Caco-2 (cell line): Measurements from ENCODE around the gene CWF19L2. TPM values are rescaled to one million over a fixed set of nuclear protein-coding genes. Genes with fewer than 3 reads are reported as not detected.
"Not testable (repeated sequence)": the region's sequence is repeated elsewhere in the genome, so short reads cannot be mapped to it uniquely, and the experiment has no call there.

Source experiments
- BruUV-seq: library from RNA; stranded (reverse); fragments of 400-500 nt; replicated peaks from 2 replicates; lab custom pipeline; 2021; lab: Mats Ljungman, UMichigan
- CTCF ChIA-PET: fragments of 300-600 bp; sonication (Branson Sonifier 250); formaldehyde crosslinking; loops from one replicate; lab custom pipeline; 2022; ENCODE audit warnings: antibody characterized with exemption; lab: Charles Lee
- POLR2A ChIA-PET: fragments of 300-600 bp; sonication (Branson Sonifier 250); formaldehyde crosslinking; loops from one replicate; lab custom pipeline; 2022; ENCODE audit warnings: antibody characterized with exemption; lab: Charles Lee
- DNase-seq, 2 experiments: peaks; one replicate each; pipeline versions ENCODE4 v3.0.0 to v3.0.0-alpha.2; 2020 to 2022
- H3K27me3 ChIP-seq: replicated peaks from 2 replicates; pipeline ENCODE4 v1.6.0; 2011; ENCODE audit warnings: low read length; ENCODE audit not compliant: control insufficient read depth, insufficient read depth
- H3K36me3 ChIP-seq: 2 replicates; pipeline ENCODE4 v1.5.1; 2011; ENCODE audit warnings: low read length; ENCODE audit not compliant: control insufficient read depth, insufficient read depth
- H3K4me1 ChIP-seq: fragments of 250-450 bp; sonication (Bioruptor Pico); 2 replicates; pipeline ENCODE4 v1.5.1; 2020; ENCODE audit warnings: mild to moderate bottlenecking
- H3K4me3 ChIP-seq: 2 replicates; pipeline ENCODE4 v1.5.1; 2011; ENCODE audit warnings: low read depth, mild to moderate bottlenecking, control low read depth, low read length
- H3K9me3 ChIP-seq: fragments of 250-450 bp; sonication (Bioruptor Pico); 2 replicates; pipeline ENCODE4 v1.5.1; 2020; ENCODE audit warnings: mild to moderate bottlenecking, moderate library complexity
- H3K27ac Mint-ChIP-seq: one replicate; pipeline ENCODE4 v1.8.0; 2022; ENCODE audit warnings: mixed read lengths; ENCODE audit not compliant: unreplicated experiment
- H3K27me3 Mint-ChIP-seq: one replicate; pipeline ENCODE4 v1.8.0; 2022; ENCODE audit warnings: mixed read lengths; ENCODE audit not compliant: insufficient read depth, unreplicated experiment
- H3K36me3 Mint-ChIP-seq: one replicate; pipeline ENCODE4 v1.8.0; 2022; ENCODE audit warnings: mild to moderate bottlenecking, mixed read lengths; ENCODE audit not compliant: insufficient read depth, unreplicated experiment
- H3K4me1 Mint-ChIP-seq: one replicate; pipeline ENCODE4 v1.8.0; 2022; ENCODE audit warnings: low read depth, mixed read lengths; ENCODE audit not compliant: unreplicated experiment
- H3K4me3 Mint-ChIP-seq: one replicate; pipeline ENCODE4 v1.8.0; 2022; ENCODE audit warnings: mild to moderate bottlenecking, moderate library complexity, mixed read lengths; ENCODE audit not compliant: unreplicated experiment
- H3K9me3 Mint-ChIP-seq: one replicate; pipeline ENCODE4 v1.8.0; 2022; ENCODE audit warnings: mixed read lengths; ENCODE audit not compliant: unreplicated experiment
- CTCF ChIP-seq, 2 experiments: fragments of 200-600 bp in 1 of 2; IDR thresholded peaks; 1 replicate in 1 of 2; 2 replicates in 1 of 2; pipeline versions ENCODE4 v1.5.1 to v1.8.0; 2011 to 2022; ENCODE audit warnings: antibody characterized with exemption in 1 of 2, control low read depth in 1 of 2, inconsistent platforms in 1 of 2, low read depth in 1 of 2, low read length in 1 of 2, mild to moderate bottlenecking in 1 of 2, moderate library complexity in 1 of 2; ENCODE audit not compliant: insufficient read depth in 1 of 2, severe bottlenecking in 1 of 2, unreplicated experiment in 1 of 2
- intact Hi-C: fragments of 100-400 bp; cut with micrococcal nuclease; formaldehyde crosslinking; loops from one replicate; pipeline ENCODE4 v1.10.0; 2022; ENCODE audit not compliant: unreplicated experiment
- total RNA-seq: library from RNA; stranded (reverse); gene quantifications from 2 replicates; pipeline ENCODE4 v1.2.3, GENCODE V29; 2022

CWF19L2 gene
- total RNA-seq, 1 experiment from 2014 or later, result 24.1 TPM

DNA sequence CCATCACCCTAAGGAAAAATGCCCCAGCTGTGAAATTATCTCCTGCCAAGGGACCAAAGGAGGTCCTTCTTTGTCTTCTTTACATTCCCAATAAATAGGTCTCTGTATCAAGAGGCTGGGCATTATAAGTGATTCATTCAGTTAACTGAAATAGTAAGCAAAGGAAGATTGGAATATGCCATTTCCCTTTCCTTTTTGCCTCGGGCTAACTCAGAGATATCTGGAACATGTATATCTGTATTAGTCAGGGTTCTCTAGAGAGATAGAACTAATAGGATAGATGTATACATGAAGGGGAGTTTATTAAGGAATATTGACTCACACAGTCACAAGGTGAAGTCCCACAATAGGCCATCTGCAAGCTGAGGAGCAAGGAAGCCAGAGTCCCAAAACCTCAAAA, 15.3 kb upstream of the CWF19L2 start:
- TF ChIP-seq CTCF (IDR thresholded peaks at IDR 0.05; ENCODE audit: insufficient read depth in 1 of 2, low read depth in 1 of 2, low read length in 1 of 2, severe bottlenecking in 1 of 2, unreplicated experiment in 1 of 2), result no peak
- Histone ChIP-seq H3K27me3 (no peaks in the 10 kb centered on the region; the same call in 1 of the 2 replicates), H3K36me3 (no peaks in the 10 kb centered on the region), H3K9me3 (no peaks in the 10 kb centered on the region), H3K4me1 (0 out of 2 replicates have a peak, but pooled peaks cover 4% of the 10 kb centered on the region), H3K4me3 (no peak overlapping the region)
- H3K27me3 Mint-ChIP-seq, result peaks cover 10% of the 10 kb centered on the region
- H3K36me3 Mint-ChIP-seq, result no peaks in the 10 kb centered on the region
- intact Hi-C loops, result no loop called here
- no peaks in the 10 kb centered on the region for H3K4me1 Mint-ChIP-seq
- no peak overlapping the region for H3K4me3 Mint-ChIP-seq
- no peaks in the 10 kb centered on the region for H3K9me3 Mint-ChIP-seq
- BruUV-seq, result no TSS peak
- no peak overlapping the region for H3K27ac Mint-ChIP-seq
- POLR2A ChIA-PET, result no interaction called here
- DNase-seq, result no peak
- CTCF ChIA-PET, result no interaction called here

GRCh38 chr11:107468596-107468995, 11.0 kb upstream of the CWF19L2 start:
- 0 out of 2 replicates have a peak, but pooled peaks cover 4% of the 10 kb centered on the region for H3K4me1 ChIP-seq
- ChIA-PET CTCF (no interaction called here), POLR2A (no interaction called here)
- intact Hi-C loops, result no loop called here
- Mint-ChIP-seq H3K36me3 (no peaks in the 10 kb centered on the region), H3K27ac (no peak overlapping the region), H3K4me1 (no peaks in the 10 kb centered on the region), H3K9me3 (no peaks in the 10 kb centered on the region), H3K27me3 (no peaks in the 10 kb centered on the region), H3K4me3 (no peak overlapping the region)
- H3K36me3 ChIP-seq, result no peaks in the 10 kb centered on the region
- DNase-seq, result no peak
- no peaks in the 10 kb centered on the region for H3K27me3 ChIP-seq
- H3K9me3 ChIP-seq, result 0 out of 2 replicates have a peak, but pooled peaks cover 3% of the 10 kb centered on the region
- H3K4me3 ChIP-seq, result no peak overlapping the region
- BruUV-seq, result no TSS peak
- TF ChIP-seq CTCF (IDR thresholded peaks at IDR 0.05; ENCODE audit: insufficient read depth in 1 of 2, low read depth in 1 of 2, low read length in 1 of 2, severe bottlenecking in 1 of 2, unreplicated experiment in 1 of 2), result no peak

DNA sequence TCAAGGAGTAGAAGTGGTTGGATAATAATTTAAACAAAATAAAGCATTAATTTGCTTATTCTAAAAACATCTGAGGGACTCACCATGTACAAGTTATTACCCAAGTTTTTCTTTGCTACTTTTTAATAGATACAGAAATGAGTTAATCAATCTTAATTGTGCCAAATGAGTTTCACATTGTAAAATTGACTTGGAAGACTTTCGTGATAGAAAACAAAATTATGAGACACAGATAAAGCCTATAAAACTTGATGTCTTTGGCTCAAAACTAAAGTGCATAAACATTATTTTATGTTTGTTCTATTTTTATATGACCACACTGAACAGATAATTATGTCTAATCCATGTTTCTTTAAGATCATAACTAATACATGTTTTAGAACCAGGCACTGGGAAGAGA, 10.1 kb upstream of the CWF19L2 start:
- peaks cover 6% of the 10 kb centered on the region for H3K9me3 Mint-ChIP-seq
- no peak overlapping the region for H3K4me3 Mint-ChIP-seq
- no peak for TF ChIP-seq CTCF (IDR thresholded peaks at IDR 0.05; ENCODE audit: insufficient read depth in 1 of 2, low read depth in 1 of 2, low read length in 1 of 2, severe bottlenecking in 1 of 2, unreplicated experiment in 1 of 2)
- ChIA-PET POLR2A (no interaction called here), CTCF (no interaction called here)
- BruUV-seq, result no TSS peak
- no peak overlapping the region for H3K4me3 ChIP-seq
- no peaks in the 10 kb centered on the region for H3K4me1 Mint-ChIP-seq
- intact Hi-C loops, result no loop called here
- 0 out of 2 replicates have a peak, but pooled peaks cover 4% of the 10 kb centered on the region for H3K4me1 ChIP-seq
- H3K36me3 ChIP-seq, result no peaks in the 10 kb centered on the region
- no peaks in the 10 kb centered on the region for H3K36me3 Mint-ChIP-seq
- no peak for DNase-seq
- 0 out of 2 replicates have a peak, but pooled peaks cover 7% of the 10 kb centered on the region for H3K9me3 ChIP-seq
- H3K27ac Mint-ChIP-seq, result no peak overlapping the region
- no peaks in the 10 kb centered on the region for H3K27me3 ChIP-seq
- peaks cover 2% of the 10 kb centered on the region for H3K27me3 Mint-ChIP-seq

DNA sequence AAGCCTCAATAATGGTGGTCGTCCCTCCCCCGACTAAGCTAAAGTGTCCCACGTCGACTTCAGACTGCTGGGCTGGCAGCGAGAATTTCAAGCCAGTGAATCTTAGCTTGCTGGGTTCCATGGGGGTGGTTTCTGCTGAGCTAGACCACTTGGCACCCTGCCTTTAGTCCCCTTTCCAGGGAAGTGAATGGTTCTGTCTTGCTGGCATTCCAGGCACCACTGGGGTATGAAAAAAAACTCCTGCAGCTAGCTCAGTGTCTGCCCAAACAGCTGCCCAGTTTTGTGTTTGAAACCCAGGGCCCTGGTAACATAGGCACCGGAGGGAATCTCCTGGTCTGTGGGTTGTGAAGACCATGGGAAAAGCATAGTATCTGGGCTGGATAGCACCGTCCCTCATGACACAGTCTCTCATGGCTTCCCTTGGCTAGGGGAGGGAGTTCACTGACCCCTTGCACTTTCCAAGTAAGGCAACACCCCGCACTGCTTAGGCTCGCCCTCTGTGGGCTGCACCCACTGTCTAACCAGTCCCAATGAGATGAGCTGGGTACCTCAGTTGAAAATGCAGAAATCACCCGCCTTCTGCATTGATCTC, 8.7 kb upstream of the CWF19L2 start:
- intact Hi-C loops, H3K4me3 Mint-ChIP-seq, H3K27me3 ChIP-seq, H3K27ac Mint-ChIP-seq, H3K9me3 ChIP-seq, H3K4me1 Mint-ChIP-seq, H3K4me3 ChIP-seq, H3K36me3 ChIP-seq, DNase-seq, H3K27me3 Mint-ChIP-seq, H3K36me3 Mint-ChIP-seq, CTCF ChIA-PET, H3K9me3 Mint-ChIP-seq, H3K4me1 ChIP-seq, POLR2A ChIA-PET, BruUV-seq: not testable (repeated sequence)
